Measurements from ENCODE around the gene MRPS16.

The MRPS16 gene

GRCh38 chr10:73239908-73240307 is 12.5 kb downstream of the MRPS16 start:
- no peak for DNase-seq (ENCODE audit: low spot score)

DNA sequence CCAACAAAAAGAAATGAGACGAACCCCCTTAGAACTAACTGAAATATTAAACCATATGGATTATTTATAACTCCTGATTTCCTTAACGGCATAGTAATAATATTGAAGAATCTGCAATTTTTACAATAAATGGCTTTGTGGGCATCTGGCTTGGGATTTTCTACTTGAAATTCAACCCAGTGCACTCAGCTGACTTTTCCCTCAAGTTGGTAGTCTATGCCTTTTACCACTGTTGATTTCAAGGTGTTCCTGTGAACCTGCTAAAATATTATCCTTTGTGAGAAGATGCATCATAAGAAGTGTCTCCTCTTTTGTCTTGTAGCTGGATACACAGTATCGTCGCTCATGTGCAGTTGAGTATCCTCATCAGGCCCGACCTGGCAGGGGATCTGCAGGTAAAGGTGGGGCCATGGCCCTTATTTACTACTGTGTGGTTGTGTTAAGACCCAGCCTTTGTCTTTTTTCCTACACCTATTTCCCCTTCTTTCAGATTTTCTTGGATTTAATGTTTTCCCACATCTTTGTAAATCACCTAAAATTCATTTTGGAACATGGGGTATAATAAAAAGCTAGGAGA is 13.4 kb downstream of the MRPS16 start:
- no peak for DNase-seq (ENCODE audit: low spot score)

GRCh38 chr10:73234695-73235094 is 17.7 kb downstream of the MRPS16 start:
- no peak for DNase-seq (ENCODE audit: low spot score)

DNA sequence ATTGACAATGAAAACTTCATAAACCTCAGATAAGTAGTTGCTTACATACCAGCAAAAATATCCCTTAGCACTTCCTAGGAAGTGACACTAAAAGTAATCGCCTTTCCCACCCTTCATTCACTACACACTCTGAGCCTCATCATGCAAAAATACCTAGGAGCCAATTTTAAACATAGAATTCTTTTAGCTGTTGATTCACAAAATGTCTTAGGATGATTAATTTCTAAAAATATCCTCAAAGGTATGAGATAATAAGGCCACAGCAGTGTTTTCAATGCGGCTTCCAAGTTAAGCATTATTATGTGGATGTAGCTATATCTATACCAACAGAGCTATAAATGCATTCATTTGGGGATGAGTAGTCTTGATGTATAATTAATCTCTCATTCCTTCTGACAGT is 18.6 kb downstream of the MRPS16 start:
- no peak for DNase-seq (ENCODE audit: low spot score)

- no peak for DNase-seq (ENCODE audit: low spot score)
Measured at GRCh38 chr10:73232887-73233286, 19.6 kb downstream of the MRPS16 start.

DNA sequence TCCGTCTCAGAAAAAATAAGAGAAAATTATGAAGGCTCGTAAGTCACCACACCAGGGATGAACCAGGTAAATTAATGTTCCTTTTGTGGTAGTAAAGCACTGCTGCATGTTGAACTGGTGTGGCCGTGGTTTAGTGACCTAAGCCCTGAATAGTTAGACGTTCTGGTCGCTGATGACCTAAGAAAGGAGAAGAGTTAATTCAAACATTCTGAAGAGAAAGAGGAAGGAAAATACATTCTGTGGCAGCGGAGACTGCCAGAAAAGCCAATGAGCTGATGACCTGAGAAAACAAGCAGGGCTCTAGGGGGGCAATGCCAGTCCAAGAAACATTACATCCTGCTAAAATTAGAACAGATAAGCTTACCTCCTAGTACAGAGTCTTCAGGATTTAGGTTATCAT is 22.9 kb downstream of the MRPS16 start:
- DNase-seq (ENCODE audit: low spot score) = no peak

- no peak for DNase-seq (ENCODE audit: low spot score)
Measured at GRCh38 chr10:73228247-73228646, 24.2 kb downstream of the MRPS16 start.

- DNase-seq (ENCODE audit: low spot score) = no peak
Measured at GRCh38 chr10:73226663-73227062, 25.8 kb downstream of the MRPS16 start.

DNA sequence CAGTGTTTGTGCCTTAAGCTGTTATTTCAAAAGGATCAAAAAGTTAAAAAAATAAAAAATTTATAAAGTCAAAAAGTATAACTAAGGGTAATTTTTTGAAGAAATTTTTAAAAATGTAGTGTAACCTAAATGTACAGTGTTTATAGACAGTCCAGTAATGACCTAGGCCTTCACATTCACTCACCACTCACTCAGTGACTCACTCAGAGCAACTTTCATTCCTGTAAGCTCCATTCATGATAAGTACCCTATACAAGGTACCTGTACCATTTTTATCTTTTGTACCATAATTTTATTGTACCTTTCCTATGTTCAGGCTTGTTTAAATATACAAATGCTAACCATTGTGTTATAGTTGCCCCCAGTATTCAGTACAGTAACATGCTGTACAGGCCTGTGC is 26.9 kb downstream of the MRPS16 start:
- no peak for DNase-seq (ENCODE audit: low spot score)

GRCh38 chr10:73220989-73221388 is 31.5 kb downstream of the MRPS16 start:
- DNase-seq (ENCODE audit: low spot score) = no peak

GRCh38 chr10:73219384-73219783 is 33.1 kb downstream of the MRPS16 start:
- DNase-seq (ENCODE audit: low spot score) = no peak

DNA sequence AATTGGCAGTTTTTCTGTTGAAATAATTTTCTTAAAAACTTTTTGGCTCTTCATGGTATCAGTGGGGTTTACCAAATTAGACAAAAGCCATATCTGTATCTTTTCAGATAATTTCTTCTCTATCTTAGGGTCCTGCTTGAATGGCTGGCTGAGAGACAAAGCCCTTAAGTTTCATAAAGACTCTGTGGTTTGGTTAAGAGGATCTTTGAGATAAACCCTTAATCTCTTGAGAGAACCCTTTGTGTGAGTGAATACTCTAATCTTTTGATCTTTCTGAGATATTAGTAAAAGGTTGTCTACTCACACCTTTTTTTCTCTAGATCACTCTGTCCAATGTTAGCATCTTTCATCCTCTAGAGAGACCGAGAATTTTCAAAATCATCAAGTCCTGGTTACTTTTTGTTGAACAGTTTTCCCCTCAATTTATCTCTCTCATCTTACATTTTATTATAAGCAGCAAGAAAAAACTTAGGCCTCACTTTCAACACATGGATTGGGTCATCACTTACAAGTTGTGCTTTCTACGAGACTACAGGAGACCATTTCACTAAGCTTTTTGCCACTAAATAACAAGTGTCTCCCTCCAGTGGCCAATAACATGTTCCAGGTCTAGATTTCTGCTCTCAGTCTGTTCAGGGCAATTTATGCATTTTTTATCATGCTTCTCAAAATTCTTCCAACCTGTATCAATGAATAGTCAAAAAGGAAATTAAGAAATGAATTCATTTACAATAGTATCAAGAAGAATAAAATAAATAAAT is 33.8 kb downstream of the MRPS16 start:
- DNase-seq (ENCODE audit: low spot score) = no peak

DNA sequence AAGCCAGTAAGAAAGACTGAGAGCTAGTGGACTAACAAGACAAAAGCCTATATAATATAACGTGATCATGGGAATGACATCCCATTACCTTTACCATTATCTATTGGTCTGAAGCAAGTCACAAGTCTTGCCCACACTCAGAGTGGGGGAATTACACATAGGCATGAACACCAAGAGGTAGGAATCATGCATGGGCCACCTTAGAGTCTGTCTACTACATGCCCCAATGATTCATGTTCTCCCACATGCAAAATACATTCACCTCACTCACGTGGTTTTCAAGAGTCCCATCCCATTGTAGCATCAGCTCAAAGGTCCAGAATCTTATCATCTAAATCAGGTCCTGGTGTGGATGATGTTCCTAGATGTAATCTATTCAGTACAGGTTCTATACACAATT is 34.8 kb downstream of the MRPS16 start:
- no peak for DNase-seq (ENCODE audit: low spot score)

DNA sequence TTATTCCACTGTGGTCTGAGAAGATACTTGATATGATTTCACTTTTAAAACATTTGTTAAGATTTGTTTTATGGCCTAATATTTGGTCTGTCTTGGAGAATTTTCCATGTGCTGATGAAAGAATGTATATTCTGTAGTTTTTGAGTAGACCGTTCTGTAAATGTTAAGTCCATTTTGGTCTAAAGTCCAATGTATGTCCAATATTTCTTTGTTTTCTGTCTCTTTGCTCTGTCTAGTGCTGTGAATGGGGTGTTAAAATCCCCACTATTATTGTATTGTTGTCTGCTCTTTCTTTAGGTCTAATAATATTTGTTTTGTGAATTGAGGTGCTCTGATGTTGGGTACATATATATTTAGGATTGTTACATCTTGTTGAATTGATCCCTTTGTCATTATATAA is 36.7 kb downstream of the MRPS16 start:
- no peak for DNase-seq (ENCODE audit: low spot score)

GRCh38 chr10:73211106-73211811 is 41.2 kb downstream of the MRPS16 start:
- no peak for DNase-seq (ENCODE audit: low spot score)

DNA sequence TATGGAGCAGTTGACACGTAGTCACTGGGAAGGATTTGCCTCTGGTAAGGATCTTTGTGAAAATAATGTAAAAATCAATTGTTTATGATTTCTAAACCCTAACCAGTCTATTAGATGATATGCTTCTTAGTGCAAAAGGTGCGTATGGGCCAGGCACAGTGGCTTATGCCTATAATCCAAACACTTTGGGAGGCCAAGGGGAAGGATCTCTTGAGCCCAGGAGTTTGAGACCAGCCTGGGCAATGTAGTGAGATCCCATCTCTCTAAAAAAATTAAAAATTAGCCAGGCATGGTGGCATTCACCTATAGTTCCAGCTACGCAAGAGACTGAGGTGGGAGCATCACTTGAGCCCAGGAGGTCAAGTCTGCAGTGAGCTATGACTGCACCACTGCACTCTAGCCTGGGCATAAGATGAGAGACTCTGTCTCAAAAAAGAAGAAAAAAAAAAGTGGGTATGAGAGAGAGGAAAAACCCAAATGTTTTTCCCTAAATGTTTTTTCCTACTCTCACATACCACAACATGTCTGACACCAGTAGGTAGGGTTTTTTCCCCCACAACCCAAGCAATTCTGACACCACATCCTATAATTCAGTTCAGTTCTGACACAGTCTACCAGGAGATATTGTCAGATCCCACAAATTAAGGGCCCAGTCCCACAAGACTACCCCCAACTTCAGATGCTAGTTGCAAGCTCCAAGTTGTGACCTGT is 41.9 kb downstream of the MRPS16 start:
- no peak for DNase-seq (ENCODE audit: low spot score)

GRCh38 chr10:73209705-73210104 is 42.7 kb downstream of the MRPS16 start:
- DNase-seq (ENCODE audit: low spot score) = no peak

DNA sequence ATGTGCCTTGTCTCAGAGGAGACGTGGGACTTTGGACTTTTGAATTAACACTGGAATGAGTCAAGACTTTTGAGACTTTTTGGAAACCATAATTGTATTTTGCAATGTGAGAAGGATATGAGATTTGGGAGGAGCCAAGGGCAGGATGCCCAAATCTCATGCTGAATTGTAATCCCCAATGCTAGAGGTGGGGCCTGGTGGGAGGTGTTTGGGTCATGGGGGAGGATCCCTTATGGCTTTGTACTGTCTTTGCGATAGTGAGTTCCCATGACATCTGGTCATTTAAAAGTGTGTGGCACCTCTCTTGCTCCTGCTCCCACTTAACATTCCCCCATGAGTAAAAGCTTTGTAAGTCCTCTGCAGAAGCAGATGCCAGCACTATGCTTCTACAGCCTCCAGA is 44.6 kb downstream of the MRPS16 start:
- DNase-seq (ENCODE audit: low spot score) = no peak

DNA sequence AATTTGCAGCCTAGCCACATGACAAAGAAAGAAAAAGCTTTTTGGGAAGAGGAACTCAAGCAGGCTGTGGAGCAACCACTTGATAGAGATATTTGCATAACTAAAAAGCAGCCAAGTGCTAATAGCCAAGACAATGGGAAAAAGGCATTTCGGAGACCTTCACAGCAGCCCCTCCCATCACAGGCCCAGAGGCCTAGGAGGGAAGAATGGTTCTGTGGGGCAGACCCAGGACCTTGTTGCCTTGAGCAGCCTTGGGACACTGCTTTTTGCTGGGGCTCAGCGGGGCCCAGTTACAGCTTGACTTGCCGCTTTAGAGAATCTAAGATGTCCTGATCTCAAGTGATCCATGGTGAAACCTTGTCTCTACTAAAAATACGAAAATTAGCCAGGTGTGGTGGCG is 46.1 kb downstream of the MRPS16 start:
- DNase-seq (ENCODE audit: low spot score) = no peak

- DNase-seq (ENCODE audit: low spot score) = no peak
Measured at GRCh38 chr10:73205890-73206289, 46.6 kb downstream of the MRPS16 start.

GRCh38 chr10:73205081-73205480 is 47.4 kb downstream of the MRPS16 start:
- no peak for DNase-seq (ENCODE audit: low spot score)
